ENCODE data around the gene IFT88.

The IFT88 gene

DNA sequence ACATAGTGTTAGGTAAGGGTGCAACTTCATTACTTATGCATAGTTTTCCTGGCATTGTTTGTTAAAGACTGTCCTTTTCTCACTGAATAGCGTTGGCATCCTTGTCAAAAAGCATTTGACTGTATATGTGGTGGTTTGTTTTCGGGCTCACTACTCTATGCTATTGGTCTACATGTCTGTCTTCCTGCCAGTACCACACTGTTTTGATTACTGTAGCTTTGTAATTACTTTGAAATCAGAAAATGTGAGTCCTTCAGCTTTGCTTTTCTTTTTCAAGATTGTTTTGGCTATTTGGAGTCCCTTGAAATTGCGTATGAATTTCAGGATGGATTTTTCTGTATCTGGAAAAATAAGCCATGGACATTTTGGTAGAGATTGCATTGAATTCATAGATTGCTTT, 56.0 kb downstream of the IFT88 start:
- TF ChIP-seq, protein P1, sequence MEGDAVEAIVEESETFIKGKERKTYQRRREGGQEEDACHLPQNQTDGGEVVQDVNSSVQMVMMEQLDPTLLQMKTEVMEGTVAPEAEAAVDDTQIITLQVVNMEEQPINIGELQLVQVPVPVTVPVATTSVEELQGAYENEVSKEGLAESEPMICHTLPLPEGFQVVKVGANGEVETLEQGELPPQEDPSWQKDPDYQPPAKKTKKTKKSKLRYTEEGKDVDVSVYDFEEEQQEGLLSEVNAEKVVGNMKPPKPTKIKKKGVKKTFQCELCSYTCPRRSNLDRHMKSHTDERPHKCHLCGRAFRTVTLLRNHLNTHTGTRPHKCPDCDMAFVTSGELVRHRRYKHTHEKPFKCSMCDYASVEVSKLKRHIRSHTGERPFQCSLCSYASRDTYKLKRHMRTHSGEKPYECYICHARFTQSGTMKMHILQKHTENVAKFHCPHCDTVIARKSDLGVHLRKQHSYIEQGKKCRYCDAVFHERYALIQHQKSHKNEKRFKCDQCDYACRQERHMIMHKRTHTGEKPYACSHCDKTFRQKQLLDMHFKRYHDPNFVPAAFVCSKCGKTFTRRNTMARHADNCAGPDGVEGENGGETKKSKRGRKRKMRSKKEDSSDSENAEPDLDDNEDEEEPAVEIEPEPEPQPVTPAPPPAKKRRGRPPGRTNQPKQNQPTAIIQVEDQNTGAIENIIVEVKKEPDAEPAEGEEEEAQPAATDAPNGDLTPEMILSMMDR (IDR thresholded peaks at IDR 0.05; ENCODE audit: low read depth, low read length): no peak
- H3K4me3 ChIP-seq (ENCODE audit: low read depth, low read length): no peak overlapping the region

- TF ChIP-seq, protein P1 (IDR thresholded peaks at IDR 0.05; ENCODE audit: low read depth, low read length): no peak
- no peak overlapping the region for H3K4me3 ChIP-seq (ENCODE audit: low read depth, low read length)
Observed at GRCh38 chr13:20624213-20624612, 57.3 kb downstream of the IFT88 start.

GRCh38 chr13:20633802-20634201, 66.8 kb downstream of the IFT88 start:
- TF ChIP-seq, protein P1 (IDR thresholded peaks at IDR 0.05; ENCODE audit: low read depth, low read length): no peak
- no peak overlapping the region for H3K4me3 ChIP-seq (ENCODE audit: low read depth, low read length)

DNA sequence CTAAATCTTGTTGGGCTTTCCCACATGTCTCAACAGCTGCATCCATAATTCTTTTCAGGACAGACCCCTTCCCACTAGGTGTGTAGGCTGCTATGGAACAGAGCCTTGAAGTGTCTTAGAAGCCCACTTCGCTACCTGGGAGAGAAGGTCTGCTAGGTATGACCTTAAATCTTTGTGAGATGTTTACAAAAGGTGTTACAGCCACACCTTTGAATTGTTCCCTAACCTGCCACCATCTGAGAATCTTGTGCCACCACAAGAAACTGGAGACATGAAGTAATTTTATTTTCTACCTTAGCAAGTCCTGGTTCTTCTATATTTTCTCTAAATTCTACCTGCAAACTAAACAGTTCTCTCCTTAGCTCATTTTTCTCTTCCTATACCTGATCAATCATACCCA, 69.1 kb downstream of the IFT88 start:
- H3K4me3 ChIP-seq (ENCODE audit: low read depth, low read length): no peak overlapping the region
- TF ChIP-seq, protein P1 (IDR thresholded peaks at IDR 0.05; ENCODE audit: low read depth, low read length): no peak

GRCh38 chr13:20637811-20638210, 70.9 kb downstream of the IFT88 start:
- H3K4me3 ChIP-seq (ENCODE audit: low read depth, low read length): no peak overlapping the region
- TF ChIP-seq, protein P1 (IDR thresholded peaks at IDR 0.05; ENCODE audit: low read depth, low read length): no peak

DNA sequence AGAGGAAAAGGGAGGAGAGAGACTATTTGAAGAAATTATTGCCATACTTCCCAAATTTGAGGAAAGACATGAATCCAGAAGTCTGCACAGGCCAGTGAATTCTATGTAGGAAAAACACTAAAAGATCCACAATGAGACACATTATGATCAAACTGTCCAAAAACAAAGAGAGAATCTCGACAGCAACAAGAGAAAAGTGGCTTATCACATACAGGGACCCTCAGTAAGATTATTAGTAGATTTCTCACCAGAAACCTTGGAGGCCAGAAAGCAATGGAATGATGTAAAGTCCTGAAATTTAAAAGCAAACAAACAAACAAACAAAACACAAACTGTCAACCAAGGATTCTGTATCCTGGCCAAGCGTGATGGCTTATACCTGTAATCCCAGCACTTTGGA, 80.8 kb downstream of the IFT88 start:
- TF ChIP-seq, protein P1 (IDR thresholded peaks at IDR 0.05; ENCODE audit: low read depth, low read length): no peak
- no peak overlapping the region for H3K4me3 ChIP-seq (ENCODE audit: low read depth, low read length)

DNA sequence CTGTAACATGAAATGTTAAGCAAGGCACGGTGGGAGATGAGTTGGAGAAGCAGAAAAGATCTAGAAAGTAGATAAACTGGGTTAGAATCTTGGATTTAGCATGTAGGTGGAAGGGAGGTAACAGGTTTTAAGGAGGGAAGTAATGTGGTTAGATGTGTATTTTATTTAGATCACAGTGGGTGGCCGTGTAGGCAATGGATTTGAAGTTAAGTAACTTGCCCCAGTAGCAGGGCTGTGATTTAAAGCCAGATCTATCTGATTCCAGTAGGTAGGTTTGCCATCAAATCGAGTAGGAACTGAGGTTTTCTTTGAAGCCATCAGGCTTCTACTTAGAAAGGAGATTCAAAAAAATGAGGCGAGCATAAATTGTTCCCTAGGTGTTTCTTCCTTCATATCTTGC, 86.0 kb downstream of the IFT88 start:
- TF ChIP-seq, protein P1 (IDR thresholded peaks at IDR 0.05; ENCODE audit: low read depth, low read length): no peak
- H3K4me3 ChIP-seq (ENCODE audit: low read depth, low read length): no peak overlapping the region
